Ishikawa (cell line): ENCODE data around the gene AIG1.

Experiments
- CREB1 ChIP-seq: IDR thresholded peaks from 2 replicates; pipeline ENCODE4 v1.6.1; 2012; ENCODE audit warnings: low read depth
- NFIC ChIP-seq: IDR thresholded peaks from 2 replicates; pipeline ENCODE4 v1.6.1; 2012
- TAF1 ChIP-seq: IDR thresholded peaks from 2 replicates; pipeline ENCODE4 v1.6.1; 2012; ENCODE audit warnings: low read depth, mild to moderate bottlenecking
- TCF12 ChIP-seq: IDR thresholded peaks from 2 replicates; pipeline ENCODE4 v1.6.1; 2012; ENCODE audit warnings: low read depth
- YY1 ChIP-seq: IDR thresholded peaks from 2 replicates; pipeline ENCODE4 v1.6.1; 2012; ENCODE audit warnings: low read depth
- TF ChIP-seq, protein P1 (sequence below): IDR thresholded peaks from 2 replicates; pipeline ENCODE4 v1.6.1; 2012; ENCODE audit warnings: low read depth, mild to moderate bottlenecking

DNA sequence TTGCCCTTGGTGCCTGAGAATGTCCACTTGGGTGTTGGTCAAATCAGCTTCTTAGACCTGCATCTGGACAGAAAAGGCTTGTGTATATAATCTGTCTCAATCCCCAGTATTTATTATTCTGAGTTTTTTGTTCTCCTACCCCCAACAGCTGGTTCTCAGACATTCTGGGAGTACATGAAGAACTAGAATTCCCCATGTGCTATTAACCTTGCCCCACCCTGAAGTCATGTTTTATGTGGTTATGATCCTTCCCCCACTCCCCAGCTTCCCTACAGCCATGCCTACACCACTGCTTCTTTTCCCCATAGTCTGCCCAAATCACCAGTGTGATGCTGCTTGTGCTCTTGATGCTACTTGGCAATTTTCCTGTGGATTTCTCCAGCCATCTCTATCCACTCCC, 232.8 kb downstream of the AIG1 start:
- TF ChIP-seq TAF1 (no peak), CREB1 (no peak), YY1 (no peak), NFIC (no peak), TCF12 (no peak)
- TF ChIP-seq, protein P1, sequence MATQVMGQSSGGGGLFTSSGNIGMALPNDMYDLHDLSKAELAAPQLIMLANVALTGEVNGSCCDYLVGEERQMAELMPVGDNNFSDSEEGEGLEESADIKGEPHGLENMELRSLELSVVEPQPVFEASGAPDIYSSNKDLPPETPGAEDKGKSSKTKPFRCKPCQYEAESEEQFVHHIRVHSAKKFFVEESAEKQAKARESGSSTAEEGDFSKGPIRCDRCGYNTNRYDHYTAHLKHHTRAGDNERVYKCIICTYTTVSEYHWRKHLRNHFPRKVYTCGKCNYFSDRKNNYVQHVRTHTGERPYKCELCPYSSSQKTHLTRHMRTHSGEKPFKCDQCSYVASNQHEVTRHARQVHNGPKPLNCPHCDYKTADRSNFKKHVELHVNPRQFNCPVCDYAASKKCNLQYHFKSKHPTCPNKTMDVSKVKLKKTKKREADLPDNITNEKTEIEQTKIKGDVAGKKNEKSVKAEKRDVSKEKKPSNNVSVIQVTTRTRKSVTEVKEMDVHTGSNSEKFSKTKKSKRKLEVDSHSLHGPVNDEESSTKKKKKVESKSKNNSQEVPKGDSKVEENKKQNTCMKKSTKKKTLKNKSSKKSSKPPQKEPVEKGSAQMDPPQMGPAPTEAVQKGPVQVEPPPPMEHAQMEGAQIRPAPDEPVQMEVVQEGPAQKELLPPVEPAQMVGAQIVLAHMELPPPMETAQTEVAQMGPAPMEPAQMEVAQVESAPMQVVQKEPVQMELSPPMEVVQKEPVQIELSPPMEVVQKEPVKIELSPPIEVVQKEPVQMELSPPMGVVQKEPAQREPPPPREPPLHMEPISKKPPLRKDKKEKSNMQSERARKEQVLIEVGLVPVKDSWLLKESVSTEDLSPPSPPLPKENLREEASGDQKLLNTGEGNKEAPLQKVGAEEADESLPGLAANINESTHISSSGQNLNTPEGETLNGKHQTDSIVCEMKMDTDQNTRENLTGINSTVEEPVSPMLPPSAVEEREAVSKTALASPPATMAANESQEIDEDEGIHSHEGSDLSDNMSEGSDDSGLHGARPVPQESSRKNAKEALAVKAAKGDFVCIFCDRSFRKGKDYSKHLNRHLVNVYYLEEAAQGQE, result no peak
